Transverse colon (tissue), 4 donors: ENCODE data around the gene VAV2. TPM values are rescaled to one million over a fixed set of nuclear protein-coding genes. Genes with fewer than 3 reads are reported as not detected.
"Not testable (repeated sequence)": the region's sequence is repeated elsewhere in the genome, so short reads cannot be mapped to it uniquely, and the experiment has no call there.

ENCODE experiments used
- DNase-seq: peaks from one replicate; pipeline ENCODE4 v3.0.0-alpha.2; 2019
- H3K27ac ChIP-seq, 4 donors: fragments of 200-600 bp; sonication (generic); 2 replicates each; pipeline ENCODE4 v1.5.1; 2016 to 2018; ENCODE audit warnings: inconsistent platforms in 4 of 4
- H3K27me3 ChIP-seq: fragments of 200-600 bp; sonication (generic); 2 replicates; pipeline ENCODE4 v1.5.1; 2017; ENCODE audit warnings: inconsistent platforms
- H3K36me3 ChIP-seq, 4 donors: fragments of 200-600 bp; sonication (generic); 2 replicates each; pipeline ENCODE4 v1.5.1; 2017 to 2019; ENCODE audit warnings: inconsistent platforms in 4 of 4
- H3K4me1 ChIP-seq, 4 donors: fragments of 200-600 bp; sonication (generic); 2 replicates each; pipeline ENCODE4 v1.5.1; 2017 to 2020; ENCODE audit warnings: inconsistent platforms in 4 of 4
- H3K4me3 ChIP-seq, 4 donors: fragments of 200-600 bp; sonication (generic); 1 replicate in 1 of 4; 2 replicates in 3 of 4; pipeline versions ENCODE4 v1.5.1 to v1.6.1; 2017 to 2019; ENCODE audit warnings: inconsistent platforms in 4 of 4
- H3K9me3 ChIP-seq, 2 donors: fragments of 200-600 bp; sonication (generic); 2 replicates each; pipeline ENCODE4 v1.5.1; 2017 to 2019; ENCODE audit warnings: inconsistent platforms in 2 of 2
- CTCF ChIP-seq, 5 experiments: fragments of 200-600 bp in 3 of 5; fragments of 450-650 bp in 2 of 5; sonication (generic) in 3 of 5; IDR thresholded peaks; 1 replicate in 2 of 5; 2 replicates in 3 of 5; pipeline ENCODE4 v1.5.1; 2016 to 2017; ENCODE audit warnings: antibody characterized with exemption in 5 of 5, inconsistent platforms in 3 of 5, mild to moderate bottlenecking in 2 of 5, moderate library complexity in 1 of 5
- EP300 ChIP-seq: sonication (generic); formaldehyde crosslinking; IDR thresholded peaks from one replicate; pipeline ENCODE4 v1.6.1; 2017; ENCODE audit warnings: antibody characterized with exemption, low read depth
- POLR2A ChIP-seq: fragments of 450-650 bp; IDR thresholded peaks from one replicate; pipeline ENCODE4 v1.6.1; 2016; ENCODE audit warnings: antibody characterized with exemption, mild to moderate bottlenecking, moderate library complexity
- POLR2AphosphoS5 ChIP-seq, 3 donors: sonication (generic); formaldehyde crosslinking; IDR thresholded peaks; one replicate each; pipeline ENCODE4 v1.6.1; 2016; ENCODE audit warnings: antibody characterized with exemption in 3 of 3
- WGBS, 2 donors: methylation state at CpG; one replicate each; pipeline ENCODE4 v1.1.5; 2018; ENCODE audit warnings: low coverage in 1 of 2; 5-methylcytosine and 5-hydroxymethylcytosine counted together
- in situ Hi-C, 4 donors: fragments of 200-750 bp; cut with MboI; loops; one replicate each; pipeline versions ENCODE4 v1.15.0 to v1.15.1; 2017; ENCODE audit warnings: low sequenced_read_pairs in 3 of 4, low pct_ligation_motif_present in 1 of 4, low pct_unique_long_range_greater_than_20kb in 1 of 4
- intact Hi-C: fragments of 100-400 bp; cut with DNase I; formaldehyde crosslinking; loops from one replicate; pipeline ENCODE4 v1.15.1; 2023; ENCODE audit warnings: low total_unique reads
- total RNA-seq, 4 donors: library from RNA; depleted of rRNA; stranded (reverse); fragments of >200 nt; gene quantifications; one replicate each; pipeline ENCODE4 v1.1.0, GENCODE V29; 2016

The VAV2 gene
- total RNA-seq, 4 donors from 2014 or later = 8.2 to 52.4 (median 24.5) TPM

DNA sequence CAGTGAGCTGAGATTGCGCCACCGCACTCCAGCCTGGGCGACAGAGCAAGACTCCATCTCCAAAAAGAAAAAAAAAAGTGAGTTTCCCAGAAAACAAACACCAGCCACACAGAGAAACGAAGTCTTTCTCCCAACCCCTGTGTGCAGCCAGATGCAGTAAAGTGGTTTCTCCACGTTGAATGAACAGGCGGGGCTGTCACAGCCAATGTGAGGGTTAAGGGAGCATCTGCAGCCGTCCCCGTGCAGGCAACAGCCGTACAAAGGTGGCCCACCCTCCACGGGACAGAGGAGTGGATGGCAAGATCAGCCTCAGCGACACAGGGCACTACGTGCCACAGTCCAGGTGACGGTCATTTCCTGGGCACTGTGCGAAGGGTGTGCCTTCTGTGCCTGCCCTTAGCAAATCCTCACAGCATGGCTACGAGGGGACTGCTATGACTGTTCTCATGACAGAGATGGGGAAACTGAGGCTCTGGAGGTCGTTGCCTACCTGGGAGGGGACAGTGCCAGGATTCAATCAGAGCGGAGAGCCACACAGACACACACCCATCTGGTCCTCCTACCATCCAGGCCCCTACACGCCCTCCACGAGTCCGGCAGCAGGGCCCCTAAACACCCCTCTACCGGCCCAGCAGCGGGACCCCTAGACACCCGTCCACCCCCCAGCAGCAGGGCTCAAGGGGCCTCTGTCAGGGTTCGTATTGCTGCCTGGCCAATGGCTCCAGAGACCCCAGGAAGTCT, 2.3 kb downstream of the VAV2 start:
- peaks cover 8 to 34% (median 27%) of the 10 kb centered on the region in 4 donors for H3K4me1 ChIP-seq
- H3K27ac ChIP-seq = no peak overlapping the region
- no peak for TF ChIP-seq EP300
- TF ChIP-seq POLR2AphosphoS5 (IDR thresholded peaks at IDR 0.05) = no peak
- TF ChIP-seq POLR2A = no peak
- no peak for TF ChIP-seq CTCF (IDR thresholded peaks at IDR 0.05)
- H3K4me3 ChIP-seq = peak overlapping the region in 1 of 4 donors; percentile 73
- intact Hi-C loops = loop anchor here (1.0 kb wide), 1 partner anchor 35 kb away; no protein-coding TSS in a partner anchor
- H3K9me3 ChIP-seq = no peaks in the 10 kb centered on the region
- no peak for DNase-seq
- in situ Hi-C loops = no loop called here
- no peaks in the 10 kb centered on the region for H3K36me3 ChIP-seq
- 75 to 100% methylated on average over 2 to 24 of the region's 24 CpGs for WGBS, 2 donors
- H3K27me3 ChIP-seq = no peaks in the 10 kb centered on the region

DNA sequence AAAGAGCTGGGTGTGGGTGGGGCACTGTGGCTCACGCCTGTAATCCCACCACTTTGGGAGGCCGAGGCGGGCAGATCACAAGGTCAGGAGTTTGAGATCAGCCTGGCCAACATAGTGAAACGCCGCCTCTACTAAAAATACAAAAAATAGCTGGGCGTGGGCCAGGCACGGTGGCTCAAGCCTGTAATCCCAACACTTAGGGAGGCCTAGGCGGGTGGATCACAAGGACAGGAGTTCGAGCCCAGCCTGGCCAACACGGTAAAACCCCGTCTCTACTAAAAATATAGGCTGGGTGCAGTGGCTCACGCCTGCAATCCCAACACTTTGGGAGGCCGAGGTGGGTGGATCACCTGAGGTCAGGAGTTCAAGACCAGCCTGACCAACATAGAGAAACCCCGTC, 3.4 kb downstream of the VAV2 start:
- H3K27ac ChIP-seq, in situ Hi-C loops, DNase-seq, H3K27me3 ChIP-seq, H3K9me3 ChIP-seq, H3K36me3 ChIP-seq, H3K4me3 ChIP-seq: not testable (repeated sequence)
- H3K4me1 ChIP-seq = peaks cover 2 to 26% (median 21%) of the 10 kb centered on the region in 4 donors
- intact Hi-C loops = loop anchor here (1.0 kb wide), 1 partner anchor 34 kb away; no protein-coding TSS in a partner anchor
- 73 to 91% methylated on average over 3 to 14 of the region's 14 CpGs for WGBS, 2 donors

DNA sequence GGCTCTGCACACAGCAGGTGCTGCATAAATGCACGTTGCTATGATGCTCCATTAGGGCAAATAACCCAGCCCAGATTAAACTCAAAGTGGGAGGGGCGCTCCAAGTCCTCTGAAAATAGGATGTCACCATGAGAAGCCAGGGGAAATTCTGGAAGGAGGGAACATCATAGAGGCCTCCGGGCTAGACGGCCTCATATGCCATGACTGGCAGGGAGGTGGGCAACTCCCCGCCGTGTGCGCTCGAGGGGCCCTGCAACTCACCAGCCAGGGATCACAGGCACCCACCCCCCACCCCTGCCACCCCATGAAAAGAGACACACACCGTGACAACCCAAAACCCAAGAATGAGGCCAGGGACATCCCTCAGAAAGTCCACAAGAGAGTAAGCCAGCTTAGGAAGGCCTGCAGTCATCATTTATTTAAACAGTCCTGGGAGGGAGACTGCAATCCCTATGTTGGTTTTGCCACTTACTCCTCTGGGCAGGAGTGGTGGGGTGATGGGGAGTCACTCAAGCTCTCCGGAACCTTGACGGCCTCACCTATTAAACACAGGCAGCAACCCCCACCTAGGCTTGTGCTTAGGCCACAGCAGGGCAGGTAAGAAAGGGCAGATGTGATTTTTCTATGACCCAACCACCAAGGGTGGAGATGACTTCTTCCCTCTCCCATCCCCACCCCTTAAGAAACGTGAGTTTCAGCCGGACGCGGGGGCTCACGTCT, 4.0 kb downstream of the VAV2 start:
- H3K9me3 ChIP-seq = no peaks in the 10 kb centered on the region
- no peaks in the 10 kb centered on the region for H3K27me3 ChIP-seq
- no peak for DNase-seq
- no peak overlapping the region for H3K4me3 ChIP-seq
- intact Hi-C loops = no loop called here
- 80 to 92% methylated on average over 2 to 16 of the region's 16 CpGs for WGBS, 2 donors
- in situ Hi-C loops = no loop called here
- H3K27ac ChIP-seq = no peak overlapping the region
- TF ChIP-seq EP300 (no peak), POLR2A (no peak), POLR2AphosphoS5 (IDR thresholded peaks at IDR 0.05) (no peak), CTCF (IDR thresholded peaks at IDR 0.05) (no peak)
- peaks cover 0 to 19% (median 16%) of the 10 kb centered on the region in 4 donors for H3K4me1 ChIP-seq
- H3K36me3 ChIP-seq = no peaks in the 10 kb centered on the region

DNA sequence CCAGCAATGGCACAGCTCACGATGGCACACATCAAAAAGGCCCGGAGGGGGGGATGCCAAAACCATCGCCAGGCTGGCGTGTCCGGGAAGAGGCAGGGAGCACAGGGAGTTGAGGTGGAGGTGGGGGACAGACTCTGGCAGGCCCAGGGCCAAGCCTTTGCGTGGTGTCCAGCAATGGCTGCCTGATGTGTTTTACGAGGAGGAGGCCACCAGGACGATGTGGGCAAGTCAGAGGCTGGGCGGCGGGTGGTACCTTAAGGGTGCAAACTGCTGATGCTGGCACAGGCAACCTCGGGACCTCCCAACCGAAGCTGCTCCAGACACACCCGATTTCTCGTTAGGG, 4.7 kb downstream of the VAV2 start:
- intact Hi-C loops (no loop called here), in situ Hi-C loops (no loop called here)
- no peak for TF ChIP-seq CTCF (IDR thresholded peaks at IDR 0.05)
- TF ChIP-seq POLR2A = no peak
- no peak for TF ChIP-seq POLR2AphosphoS5 (IDR thresholded peaks at IDR 0.05)
- TF ChIP-seq EP300 = no peak
- no peak overlapping the region for H3K4me3 ChIP-seq
- H3K36me3 ChIP-seq = no peaks in the 10 kb centered on the region
- no peak overlapping the region for H3K27ac ChIP-seq
- 92 to 100% methylated on average over 1 to 14 of the region's 14 CpGs for WGBS, 2 donors
- no peak for DNase-seq
- no peaks in the 10 kb centered on the region for H3K9me3 ChIP-seq
- no peaks in the 10 kb centered on the region for H3K27me3 ChIP-seq
- H3K4me1 ChIP-seq = peaks cover 0 to 18% (median 16%) of the 10 kb centered on the region in 4 donors
